GM19463 (cell line): ENCODE results near the gene CACNA2D2.
"Not testable (repeated sequence)": the region's sequence is repeated elsewhere in the genome, so short reads cannot be mapped to it uniquely, and the experiment has no call there.

Experiments used
- ATAC-seq: cut with Tn5 transposase; IDR thresholded peaks from one replicate; pipeline ENCODE4 v1.9.1; 2021; ENCODE audit warnings: mild to moderate bottlenecking, moderate library complexity; ENCODE audit not compliant: unreplicated experiment

The CACNA2D2 gene

DNA sequence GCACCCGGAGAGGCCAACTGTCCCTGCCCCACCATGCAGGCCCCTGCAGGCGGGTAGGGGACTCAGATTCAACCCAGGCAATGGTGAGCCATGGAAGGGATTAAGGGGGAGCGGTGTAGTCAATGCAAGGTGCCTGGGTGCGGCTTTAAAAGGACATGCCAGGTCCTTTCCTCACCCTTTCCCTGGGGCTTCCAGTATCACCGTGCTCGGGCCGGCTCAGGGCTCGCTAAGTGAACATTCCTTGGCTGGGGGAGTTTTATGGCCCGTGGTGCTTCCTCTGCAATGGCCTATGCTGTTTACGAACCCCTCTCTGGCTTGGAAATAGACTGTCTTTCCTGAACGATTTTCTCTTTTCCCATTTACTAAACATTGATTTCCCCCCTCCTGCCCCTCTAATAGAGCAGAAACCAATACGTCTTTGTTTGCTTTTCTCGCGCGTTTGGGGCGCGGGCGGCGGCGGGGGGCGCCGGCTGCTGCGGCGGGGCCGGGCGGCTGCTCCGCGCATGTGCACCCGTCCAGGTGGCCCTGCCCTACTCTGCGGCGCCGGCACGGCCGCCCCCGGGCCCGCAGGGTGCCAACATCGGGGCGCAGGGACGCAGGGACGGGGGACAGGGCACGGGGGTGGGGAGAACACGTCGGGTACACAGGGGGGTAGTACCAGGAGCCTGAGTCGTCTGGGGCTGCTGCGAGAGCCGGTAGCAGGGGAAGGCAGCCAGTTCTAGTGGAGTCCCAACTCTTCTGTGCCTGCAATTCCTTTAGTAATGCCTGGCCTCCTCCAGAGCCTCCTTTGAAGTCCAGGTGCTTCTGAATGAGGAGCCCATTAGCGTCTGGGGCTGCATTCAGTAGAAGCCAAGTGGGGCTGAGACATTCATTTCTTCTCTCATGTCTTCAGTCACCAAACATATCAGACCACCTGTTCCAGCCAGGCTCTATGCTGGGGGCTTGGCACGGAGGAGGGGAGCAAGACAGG lies 26.9 kb upstream of the CACNA2D2 start:
- no peak for ATAC-seq

- ATAC-seq: no peak
These were observed 22.6 kb upstream of the CACNA2D2 start for GRCh38 chr3:50525987-50526386.

- ATAC-seq: no peak
These were observed 21.9 kb upstream of the CACNA2D2 start for GRCh38 chr3:50525191-50525910.

DNA sequence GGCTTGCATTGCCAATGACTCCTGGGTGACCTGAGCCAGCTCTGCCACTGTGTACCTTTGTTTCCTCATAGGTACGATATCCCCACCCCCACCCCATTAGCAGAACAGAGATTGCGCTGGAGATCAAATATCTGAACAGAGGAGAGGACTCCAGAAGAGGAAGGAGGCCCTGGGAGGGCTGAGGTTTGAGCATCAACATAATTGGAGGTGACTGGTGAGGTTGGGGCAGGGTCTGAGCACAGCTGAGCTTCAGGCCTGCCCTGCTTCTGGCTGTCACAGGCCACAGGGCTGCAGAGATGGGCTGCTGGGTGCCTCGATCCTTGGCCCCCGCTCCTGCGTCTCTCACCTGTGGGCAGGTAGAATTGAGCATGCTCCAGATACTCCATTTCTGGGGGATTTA lies 21.3 kb upstream of the CACNA2D2 start:
- ATAC-seq: no peak

DNA sequence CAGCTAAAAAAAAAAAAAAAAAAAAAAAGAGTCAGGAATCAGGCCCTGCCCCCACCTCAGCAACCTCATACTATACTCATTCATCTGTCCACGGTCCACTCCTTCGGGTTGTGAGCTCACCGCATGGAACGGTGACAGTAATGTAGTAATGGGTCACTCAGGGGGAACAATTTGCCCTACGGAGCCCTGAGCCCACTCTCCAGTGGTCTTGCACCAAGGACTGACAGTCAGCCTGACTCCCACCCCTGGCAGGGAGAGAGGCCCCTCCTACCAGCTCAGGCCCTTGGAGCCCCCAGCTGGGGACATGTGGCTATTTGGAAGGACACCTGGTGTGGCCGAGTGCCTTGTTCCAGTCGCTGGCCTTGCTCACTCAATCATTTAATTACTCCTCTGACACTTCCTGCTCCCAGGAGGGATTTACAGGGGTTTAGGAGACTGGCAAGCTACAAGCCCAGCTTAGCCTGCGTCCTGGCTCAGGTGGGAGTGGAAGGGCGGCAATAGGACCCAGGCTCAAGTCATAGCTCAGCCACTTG lies 19.9 kb upstream of the CACNA2D2 start:
- ATAC-seq: no peak

GRCh38 chr3:50521572-50521971 lies 18.1 kb upstream of the CACNA2D2 start:
- ATAC-seq: no peak

DNA sequence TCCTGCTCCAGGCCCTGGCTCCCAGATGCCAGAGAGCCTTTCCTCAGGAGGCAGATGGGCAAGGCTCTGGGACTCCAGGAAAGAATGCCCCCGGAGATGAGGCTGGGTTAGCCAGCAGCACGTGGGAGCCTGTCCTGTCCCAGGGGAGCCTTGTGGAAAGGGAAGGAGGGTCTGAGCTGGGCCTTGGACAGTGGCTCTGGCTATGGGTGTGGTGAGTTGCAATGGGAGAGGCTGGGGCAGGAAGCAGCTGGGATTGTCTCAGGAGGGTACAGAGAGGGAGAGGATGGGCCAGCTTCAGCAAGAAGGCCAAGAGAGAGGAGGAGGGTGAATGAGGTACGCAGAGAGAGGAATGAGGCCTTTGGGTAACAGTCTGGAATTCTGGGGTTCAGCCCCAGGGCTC lies 17.4 kb upstream of the CACNA2D2 start:
- ATAC-seq: no peak

DNA sequence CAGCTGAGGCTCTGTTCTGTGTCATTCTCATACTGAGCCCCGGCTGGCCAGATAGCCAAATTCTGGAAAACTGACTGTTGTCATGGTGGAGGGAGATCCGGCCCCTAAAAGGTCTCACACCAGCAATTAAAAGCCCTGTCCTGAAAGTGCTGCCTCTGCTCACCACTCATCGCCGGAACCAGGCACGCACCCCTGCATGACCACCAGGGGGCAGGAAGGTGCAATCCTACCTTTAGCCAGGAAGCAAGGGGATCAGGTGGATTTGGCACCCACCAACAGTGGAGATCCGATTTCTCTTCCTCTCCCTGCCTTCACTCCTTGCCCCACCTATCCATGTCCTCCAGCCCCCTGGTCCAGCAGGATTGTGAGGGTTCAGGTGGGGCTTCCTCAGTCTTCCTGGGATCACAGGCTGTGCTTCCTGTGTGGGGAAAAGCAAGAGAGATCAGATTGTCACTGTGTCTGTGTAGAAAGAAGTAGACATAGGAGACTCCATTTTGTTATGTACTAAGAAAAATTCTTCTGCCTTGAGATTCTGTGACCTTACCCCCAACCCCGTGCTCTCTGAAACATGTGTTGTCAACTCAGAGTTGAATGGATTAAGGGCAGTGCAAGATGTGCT lies 16.1 kb upstream of the CACNA2D2 start:
- no peak for ATAC-seq

DNA sequence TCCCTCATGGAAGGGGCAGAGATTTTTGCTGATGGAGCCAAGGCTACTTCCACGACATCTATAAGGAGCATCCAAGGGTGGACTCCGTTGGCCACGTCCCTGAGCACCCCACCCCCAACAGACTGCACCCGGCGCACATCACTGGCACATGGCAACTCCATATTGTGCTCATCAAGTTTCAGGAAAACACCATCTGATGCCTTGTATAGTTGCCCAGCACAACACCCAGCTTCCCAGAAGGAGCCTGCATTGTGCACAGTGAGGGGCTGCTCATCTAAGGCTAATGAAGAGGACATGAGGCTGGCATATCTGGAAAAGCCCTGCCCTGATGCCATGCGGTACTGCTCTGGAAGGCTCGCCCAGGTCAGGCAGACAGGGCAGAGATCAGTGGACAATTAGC lies 15.0 kb upstream of the CACNA2D2 start:
- no peak for ATAC-seq

GRCh38 chr3:50517721-50518206 lies 14.3 kb upstream of the CACNA2D2 start:
- ATAC-seq: no peak

- no peak for ATAC-seq
These were observed 13.0 kb upstream of the CACNA2D2 start for GRCh38 chr3:50516440-50516871.

- ATAC-seq: no peak
These were observed 12.4 kb upstream of the CACNA2D2 start for GRCh38 chr3:50515565-50516439.

- ATAC-seq: not testable (repeated sequence)
These were observed 9.5 kb upstream of the CACNA2D2 start for GRCh38 chr3:50512908-50513307.

GRCh38 chr3:50512131-50512530 lies 8.7 kb upstream of the CACNA2D2 start:
- no peak for ATAC-seq

- no peak for ATAC-seq
These were observed 6.9 kb upstream of the CACNA2D2 start for GRCh38 chr3:50510325-50510724.

GRCh38 chr3:50509715-50510114 lies 6.3 kb upstream of the CACNA2D2 start:
- no peak for ATAC-seq

DNA sequence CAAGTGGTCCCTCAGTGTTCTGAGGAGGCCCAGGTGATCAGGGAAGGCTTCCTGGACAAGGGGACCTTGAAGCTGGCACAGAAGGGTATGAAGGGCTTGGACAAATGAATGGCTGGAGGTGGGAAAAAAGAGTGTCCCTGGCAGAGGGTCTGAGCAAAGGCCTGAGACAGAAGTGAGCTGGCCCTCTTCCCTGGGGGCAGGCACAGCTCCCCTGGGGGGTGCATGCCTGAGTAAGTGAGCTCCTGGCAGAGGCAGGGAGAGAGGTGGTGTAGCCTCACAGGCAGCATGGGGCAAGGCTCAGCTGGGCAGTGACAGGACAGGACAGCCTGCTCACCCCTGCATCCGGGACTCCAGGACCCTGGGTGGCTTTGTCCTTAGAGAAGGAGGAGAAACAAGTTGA lies 5.4 kb upstream of the CACNA2D2 start:
- no peak for ATAC-seq

GRCh38 chr3:50506169-50506568 lies 2.7 kb upstream of the CACNA2D2 start:
- ATAC-seq: no peak

- ATAC-seq: no peak
These were observed 1.2 kb upstream of the CACNA2D2 start for GRCh38 chr3:50504681-50505080.
